Activated T-helper 9 cell treated with anti-CD3 and anti-CD28 coated beads, Interleukin-2, amount 50 U/mL, for 16 hours (primary cell): Measurements from ENCODE around the gene IKBIP.
"Not testable (repeated sequence)": the region's sequence is repeated elsewhere in the genome, so short reads cannot be mapped to it uniquely, and the experiment has no call there.

Experiments
- DNase-seq: peaks from one replicate; pipeline ENCODE4 v3.0.0-alpha.2; 2020; ENCODE audit warnings: low read depth

Gene IKBIP

DNA sequence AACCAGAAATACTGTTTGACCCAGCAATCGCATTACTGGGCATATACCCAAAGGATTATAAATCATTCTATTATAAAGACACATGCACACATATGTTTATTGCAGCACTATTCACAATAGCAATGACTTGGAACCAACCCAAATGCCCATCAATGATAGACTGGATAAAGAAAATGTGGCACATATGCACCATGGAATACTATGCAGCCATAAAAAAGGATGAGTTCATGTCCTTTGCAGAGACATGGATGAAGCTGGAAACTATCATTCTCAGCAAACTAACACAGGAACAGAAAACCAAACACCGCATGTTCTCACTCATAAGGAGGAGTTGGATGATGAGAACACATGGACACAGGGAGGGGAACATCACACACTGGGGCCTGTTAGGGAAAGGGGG is 67.8 kb downstream of the IKBIP start:
- DNase-seq = not testable (repeated sequence)

DNA sequence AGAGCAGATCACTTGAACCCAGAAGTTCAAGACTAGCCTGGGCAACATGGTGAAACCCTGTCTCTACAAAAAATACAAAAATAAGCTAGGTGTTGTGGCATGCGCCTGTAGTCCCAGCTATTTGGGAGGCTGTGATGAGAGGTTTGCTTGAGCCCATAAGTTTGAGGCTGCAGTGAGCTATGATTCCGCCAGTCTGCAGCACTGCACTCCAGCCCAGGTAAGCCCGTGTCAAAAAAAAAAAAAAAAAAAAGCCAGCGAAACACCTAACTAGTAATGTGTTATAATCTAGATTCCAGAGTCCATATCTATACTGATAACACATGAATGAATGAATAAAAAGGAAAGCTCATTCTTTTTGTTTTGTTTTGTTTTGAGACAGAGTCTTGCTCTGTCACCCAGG is 69.6 kb downstream of the IKBIP start:
- DNase-seq = no peak
